ENCODE results near the gene RABEPK. TPM values are rescaled to one million over a fixed set of nuclear protein-coding genes. Genes with fewer than 3 reads are reported as not detected.
"Not testable (repeated sequence)": the region's sequence is repeated elsewhere in the genome, so short reads cannot be mapped to it uniquely, and the experiment has no call there.

RABEPK gene
- total and polyA plus RNA-seq, 12 donors = 6.5 to 24.3 (median 10.2) TPM

GRCh38 chr9:125156551-125156950 is 43.8 kb upstream of the RABEPK start:
- no peak for TF ChIP-seq CTCF (IDR thresholded peaks at IDR 0.05)
- Histone ChIP-seq H3K27ac (no peak overlapping the region), H3K36me3 (peaks cover 0 to 83% (median 24%) of the 10 kb centered on the region in 9 donors), H3K9me3 (no peaks in the 10 kb centered on the region), H3K4me1 (peaks cover 0 to 27% (median 15%) of the 10 kb centered on the region in 9 donors), H3K4me3 (no peak overlapping the region), H3K27me3 (no peaks in the 10 kb centered on the region)
- intact Hi-C loops (cut with DNase I) = no loop called here
- no peak for ATAC-seq
- WGBS, 2 donors = 98% methylated on average over 2 of the region's 2 CpGs
- no peak for DNase-seq

DNA sequence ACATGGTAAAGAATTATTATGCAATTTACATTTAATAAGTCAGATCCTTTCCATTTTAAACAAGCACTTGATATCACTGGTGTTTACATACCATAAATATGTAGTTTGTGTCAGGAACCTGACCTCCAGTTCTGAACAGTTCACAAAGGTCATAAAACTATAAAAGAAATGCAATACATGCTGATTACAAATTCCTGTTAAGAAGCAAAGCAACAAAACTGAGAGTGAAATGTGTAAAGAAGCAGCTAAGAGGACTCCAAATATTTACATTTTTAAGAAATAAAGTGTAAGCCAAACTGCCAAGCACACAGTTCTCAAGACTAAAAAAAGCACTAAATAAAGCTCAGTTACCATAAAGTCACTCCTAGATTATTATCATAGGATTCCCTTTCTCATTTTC is 39.6 kb upstream of the RABEPK start:
- no peak overlapping the region for H3K27ac ChIP-seq
- ATAC-seq (no peak), DNase-seq (no peak)
- H3K27me3 ChIP-seq = no peaks in the 10 kb centered on the region
- no peak overlapping the region for H3K4me3 ChIP-seq
- peaks cover 0 to 56% (median 4%) of the 10 kb centered on the region in 9 donors for H3K36me3 ChIP-seq
- TF ChIP-seq CTCF (IDR thresholded peaks at IDR 0.05) = no peak
- H3K9me3 ChIP-seq = no peaks in the 10 kb centered on the region
- H3K4me1 ChIP-seq = peaks cover 0 to 19% (median 14%) of the 10 kb centered on the region in 9 donors
- intact Hi-C loops (cut with DNase I) = no loop called here

DNA sequence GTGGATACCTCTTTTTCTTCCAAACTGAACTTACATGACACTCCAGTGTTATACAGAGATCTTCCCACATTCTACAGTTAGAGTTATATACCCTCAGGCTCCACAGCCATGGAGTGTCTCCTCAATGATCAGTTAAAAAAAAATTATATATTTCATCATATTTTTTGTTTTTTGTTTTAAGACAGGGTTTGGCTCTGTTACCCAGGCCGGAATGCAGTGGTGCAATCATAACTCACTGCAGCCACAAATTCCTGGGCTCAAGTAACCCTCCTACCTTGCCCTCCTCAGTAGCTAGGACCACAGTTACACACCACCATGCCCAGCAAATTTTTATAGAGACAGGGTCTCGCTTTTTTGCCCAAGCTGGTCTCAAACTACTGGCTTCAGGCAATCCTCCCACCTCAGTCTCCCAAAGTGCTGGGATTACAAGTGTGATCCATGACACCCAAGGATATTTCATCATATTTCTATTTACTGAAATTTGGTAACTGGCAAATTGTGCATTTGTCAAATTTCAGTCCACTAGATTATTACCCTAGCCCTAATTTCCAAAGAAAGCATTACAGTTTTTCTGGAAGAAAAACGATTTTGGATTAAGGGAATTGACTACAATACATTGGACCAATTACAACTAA is 38.9 kb upstream of the RABEPK start:
- WGBS, 2 donors = 75 to 76% methylated on average over 3 of the region's 3 CpGs
- peak in 4 of 8 donors; percentile 17 to 55 (median 34) for ATAC-seq
- Histone ChIP-seq H3K27ac (no peak overlapping the region), H3K27me3 (no peaks in the 10 kb centered on the region), H3K4me3 (no peak overlapping the region), H3K36me3 (peaks cover 0 to 56% (median 3%) of the 10 kb centered on the region in 9 donors), H3K9me3 (no peaks in the 10 kb centered on the region), H3K4me1 (peaks cover 0 to 19% (median 14%) of the 10 kb centered on the region in 9 donors)
- intact Hi-C loops (cut with DNase I) = no loop called here
- TF ChIP-seq CTCF (IDR thresholded peaks at IDR 0.05) = no peak
- no peak for DNase-seq

- ATAC-seq; H3K4me3 ChIP-seq; H3K27ac ChIP-seq; H3K27me3 ChIP-seq; H3K9me3 ChIP-seq; DNase-seq; intact Hi-C loops (cut with DNase I): not testable (repeated sequence)
- Histone ChIP-seq H3K4me1 (peaks cover 0 to 19% (median 14%) of the 10 kb centered on the region in 9 donors), H3K36me3 (peaks cover 0 to 42% (median 3%) of the 10 kb centered on the region in 9 donors)
- 92 to 98% methylated on average over 6 of the region's 6 CpGs for WGBS, 2 donors
Observed at GRCh38 chr9:125162891-125163290, 37.5 kb upstream of the RABEPK start.

DNA sequence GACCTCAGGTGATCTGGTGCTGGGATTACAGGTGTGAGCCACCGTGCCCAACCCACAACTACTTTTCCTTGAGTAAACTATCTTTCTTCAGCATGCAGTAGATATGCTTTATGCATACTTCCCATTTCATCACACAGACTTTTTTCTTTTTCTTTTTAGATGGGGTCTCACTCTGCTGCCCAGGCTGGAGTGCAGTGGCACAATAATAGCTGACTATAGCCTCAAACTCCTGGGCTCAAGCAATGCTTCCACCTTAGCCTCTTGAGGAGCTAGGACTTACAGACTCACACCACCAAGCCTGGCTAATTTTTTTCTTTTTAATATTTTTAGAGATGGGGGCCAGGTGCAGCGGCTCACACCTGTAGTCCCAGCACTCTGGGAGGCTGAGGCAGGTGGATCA is 33.6 kb upstream of the RABEPK start:
- intact Hi-C loops (cut with DNase I) = no loop called here
- 76 to 92% methylated on average over 2 of the region's 2 CpGs for WGBS, 2 donors
- no peak overlapping the region for H3K27ac ChIP-seq

More for the DNA sequence above, 33.6 kb upstream of the RABEPK start:
- peaks cover 0 to 9% (median 3%) of the 10 kb centered on the region in 9 donors for H3K4me1 ChIP-seq
- DNase-seq (no peak), ATAC-seq (no peak)
- H3K36me3 ChIP-seq = peaks cover 0 to 63% (median 8%) of the 10 kb centered on the region in 9 donors
- H3K9me3 ChIP-seq = no peaks in the 10 kb centered on the region
- no peak overlapping the region for H3K4me3 ChIP-seq
- no peak for TF ChIP-seq CTCF (IDR thresholded peaks at IDR 0.05)
- H3K27me3 ChIP-seq = no peaks in the 10 kb centered on the region
